Stomach (tissue), 9 donors: ENCODE measurements around the gene RASGRP2. TPM values are rescaled to one million over a fixed set of nuclear protein-coding genes. Genes with fewer than 3 reads are reported as not detected.
"Not testable (repeated sequence)": the region's sequence is repeated elsewhere in the genome, so short reads cannot be mapped to it uniquely, and the experiment has no call there.

Experiments
- DNase-seq, 2 donors: peaks; one replicate each; pipeline versions ENCODE4 v3.0.0 to v3.0.0-alpha.2; 2013 to 2019
- H3K27ac ChIP-seq, 5 donors: fragments of 200-600 bp in 4 of 5; sonication (generic) in 4 of 5; one replicate each; pipeline ENCODE4 v1.5.1; 2013 to 2019; ENCODE audit warnings: mild to moderate bottlenecking in 1 of 5, moderate library complexity in 1 of 5
- H3K27me3 ChIP-seq, 3 donors: fragments of 200-600 bp; sonication (generic); one replicate each; pipeline ENCODE4 v1.5.1; 2017 to 2019; ENCODE audit warnings: mixed run types in 1 of 3
- H3K36me3 ChIP-seq, 4 donors: fragments of 200-600 bp; sonication (generic); 1 replicate in 3 of 4; 2 replicates in 1 of 4; pipeline ENCODE4 v1.5.1; 2016 to 2019
- H3K4me1 ChIP-seq, 4 donors: fragments of 200-600 bp; sonication (generic); one replicate each; pipeline ENCODE4 v1.5.1; 2016 to 2019
- H3K4me3 ChIP-seq, 4 donors: fragments of 200-600 bp; sonication (generic) in 3 of 4; one replicate each; pipeline ENCODE4 v1.5.1; 2016 to 2019; ENCODE audit warnings: mild to moderate bottlenecking in 1 of 4
- H3K9me3 ChIP-seq, 4 donors: fragments of 200-600 bp; sonication (generic); one replicate each; pipeline ENCODE4 v1.5.1; 2016 to 2019
- EP300 ChIP-seq: sonication (generic); formaldehyde crosslinking; IDR thresholded peaks from one replicate; pipeline ENCODE4 v1.6.1; 2017; ENCODE audit warnings: antibody characterized with exemption
- POLR2A ChIP-seq, 4 donors: fragments of 450-650 bp; IDR thresholded peaks; one replicate each; pipeline ENCODE4 v1.6.1; 2016; ENCODE audit warnings: antibody characterized with exemption in 4 of 4, control low read depth in 2 of 4, mild to moderate bottlenecking in 1 of 4, moderate library complexity in 1 of 4
- POLR2AphosphoS5 ChIP-seq, 3 donors: sonication (generic); formaldehyde crosslinking; IDR thresholded peaks; one replicate each; pipeline ENCODE4 v1.6.1; 2016; ENCODE audit warnings: antibody characterized with exemption in 3 of 3
- WGBS, 5 donors: extraction: QIAGEN DNeasy Blood & Tissue Kit in 3 of 5; methylation state at CpG; one replicate each; pipeline versions ENCODE4 v1.1.5 to v1.1.7; 2013 to 2018; 5-methylcytosine and 5-hydroxymethylcytosine counted together
- intact Hi-C: fragments of 100-400 bp; cut with DNase I; formaldehyde crosslinking; loops from one replicate; pipeline ENCODE4 v1.15.1; 2023; ENCODE audit warnings: low total_unique reads
- polyA plus RNA-seq, 3 donors: library from polyadenylated mRNA; stranded (reverse); fragments of 200-250 nt; gene quantifications; one replicate each; pipeline ENCODE4 v1.2.3, GENCODE V29; 2013
- total RNA-seq, 5 donors: library from RNA; depleted of rRNA; stranded (reverse); fragments of >200 nt; gene quantifications; one replicate each; pipeline versions ENCODE4 v1.1.0 to v1.2.3, GENCODE V29; 2014 to 2016
- TF ChIP-seq, protein P1 (sequence below), 7 experiments: fragments of 450-650 bp in 4 of 7; fragments of 200-600 bp in 3 of 7; sonication (generic) in 3 of 7; IDR thresholded peaks; one replicate each; pipeline ENCODE4 v1.5.1; 2016 to 2019; ENCODE audit warnings: antibody characterized with exemption in 7 of 7, control low read depth in 2 of 7, mild to moderate bottlenecking in 1 of 7
- donor health status: healthy with polysubstance abuse.
- donor health status: Bipolar disorder and iron deficiency.
- donor health status: healthy.

Gene RASGRP2
- total and polyA plus RNA-seq, 8 donors: 5.3 to 60.8 (median 11.3) TPM

DNA sequence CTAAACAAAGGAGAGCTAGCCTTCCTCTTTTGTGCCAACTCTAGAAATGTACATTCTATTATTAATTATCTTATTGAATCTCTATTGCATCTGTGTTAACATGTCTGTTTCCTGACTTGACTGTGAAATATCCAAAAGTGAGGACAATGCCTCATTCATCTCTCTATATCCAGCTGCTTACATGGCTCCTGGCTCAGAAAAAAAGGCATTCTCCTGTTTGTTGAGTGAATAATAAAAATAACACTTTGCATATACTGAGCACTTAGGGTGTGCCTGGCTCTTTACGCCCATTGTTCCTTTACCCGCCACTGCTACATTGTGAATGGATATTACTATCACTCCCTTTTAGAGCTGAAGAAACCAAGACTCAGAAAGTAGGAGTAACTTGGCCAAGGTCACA lies 40.9 kb downstream of the RASGRP2 start:
- WGBS, 5 donors: 91 to 96% (median 95%) methylated on average over 2 of the region's 2 CpGs
- Histone ChIP-seq H3K36me3 (no peaks in the 10 kb centered on the region), H3K27ac (no peak overlapping the region), H3K9me3 (no peaks in the 10 kb centered on the region), H3K4me3 (no peak overlapping the region), H3K4me1 (no peaks in the 10 kb centered on the region), H3K27me3 (peaks cover 0 to 57% (median 12%) of the 10 kb centered on the region in 3 donors)
- TF ChIP-seq POLR2A (IDR thresholded peaks at IDR 0.05) (no peak), POLR2AphosphoS5 (IDR thresholded peaks at IDR 0.05) (no peak), EP300 (no peak)
- TF ChIP-seq, protein P1, sequence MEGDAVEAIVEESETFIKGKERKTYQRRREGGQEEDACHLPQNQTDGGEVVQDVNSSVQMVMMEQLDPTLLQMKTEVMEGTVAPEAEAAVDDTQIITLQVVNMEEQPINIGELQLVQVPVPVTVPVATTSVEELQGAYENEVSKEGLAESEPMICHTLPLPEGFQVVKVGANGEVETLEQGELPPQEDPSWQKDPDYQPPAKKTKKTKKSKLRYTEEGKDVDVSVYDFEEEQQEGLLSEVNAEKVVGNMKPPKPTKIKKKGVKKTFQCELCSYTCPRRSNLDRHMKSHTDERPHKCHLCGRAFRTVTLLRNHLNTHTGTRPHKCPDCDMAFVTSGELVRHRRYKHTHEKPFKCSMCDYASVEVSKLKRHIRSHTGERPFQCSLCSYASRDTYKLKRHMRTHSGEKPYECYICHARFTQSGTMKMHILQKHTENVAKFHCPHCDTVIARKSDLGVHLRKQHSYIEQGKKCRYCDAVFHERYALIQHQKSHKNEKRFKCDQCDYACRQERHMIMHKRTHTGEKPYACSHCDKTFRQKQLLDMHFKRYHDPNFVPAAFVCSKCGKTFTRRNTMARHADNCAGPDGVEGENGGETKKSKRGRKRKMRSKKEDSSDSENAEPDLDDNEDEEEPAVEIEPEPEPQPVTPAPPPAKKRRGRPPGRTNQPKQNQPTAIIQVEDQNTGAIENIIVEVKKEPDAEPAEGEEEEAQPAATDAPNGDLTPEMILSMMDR (IDR thresholded peaks at IDR 0.05): no peak
- DNase-seq: no peak
- intact Hi-C loops: no loop called here

DNA sequence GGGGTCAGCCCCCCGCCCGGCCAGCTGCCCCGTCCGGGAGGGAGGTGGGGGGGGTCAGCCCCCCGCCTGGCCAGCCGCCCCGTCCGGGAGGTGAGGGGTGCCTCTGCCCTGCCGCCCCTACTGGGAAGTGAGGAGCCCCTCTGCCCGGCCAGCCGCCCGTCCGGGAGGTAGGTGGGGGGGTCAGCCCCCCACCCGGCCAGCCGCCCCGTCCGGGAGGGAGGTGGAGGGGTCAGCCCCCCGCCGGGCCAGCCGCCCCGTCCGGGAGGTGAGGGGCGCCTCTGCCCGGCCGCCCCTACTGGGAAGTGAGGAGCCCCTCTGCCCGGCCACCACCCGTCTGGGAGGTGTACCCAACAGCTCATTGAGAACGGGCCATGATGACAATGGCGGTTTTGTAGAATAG lies 42.0 kb downstream of the RASGRP2 start:
- peaks cover 0 to 46% (median 6%) of the 10 kb centered on the region in 3 donors for H3K27me3 ChIP-seq
- intact Hi-C loops, H3K4me3 ChIP-seq, H3K4me1 ChIP-seq, H3K27ac ChIP-seq, H3K36me3 ChIP-seq, DNase-seq, H3K9me3 ChIP-seq: not testable (repeated sequence)
- 88 to 97% (median 90%) methylated on average over 6 to 28 of the region's 29 CpGs; no CpG with 5 or more reads in 1 of the 5 donors for WGBS, 5 donors

DNA sequence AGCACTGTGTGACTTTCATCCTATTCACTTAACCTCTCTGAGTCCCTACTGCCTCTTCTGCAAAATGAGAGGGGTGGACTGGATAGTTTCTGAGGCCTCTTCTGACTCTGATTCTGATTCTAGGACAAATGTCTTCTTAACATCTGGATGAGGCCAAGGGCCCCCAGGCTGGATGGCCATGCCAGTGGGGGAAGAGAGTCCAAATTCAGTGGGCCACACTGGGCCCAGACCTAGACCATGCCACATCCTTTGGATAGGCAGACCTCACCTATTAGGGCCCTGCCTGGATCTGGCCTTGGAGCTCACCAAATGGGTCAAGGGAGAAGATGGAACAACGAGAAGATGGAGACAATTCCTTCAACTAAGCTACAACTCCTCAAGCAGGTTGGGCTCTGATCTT lies 45.5 kb downstream of the RASGRP2 start:
- Histone ChIP-seq H3K27ac (no peak overlapping the region), H3K4me3 (no peak overlapping the region), H3K4me1 (no peaks in the 10 kb centered on the region), H3K36me3 (no peaks in the 10 kb centered on the region), H3K27me3 (peaks cover 0 to 42% (median 9%) of the 10 kb centered on the region in 3 donors), H3K9me3 (no peaks in the 10 kb centered on the region)
- 54 to 82% (median 70%) methylated on average over 1 of the region's 1 CpG for WGBS, 5 donors
- no peak for DNase-seq
- TF ChIP-seq POLR2AphosphoS5 (IDR thresholded peaks at IDR 0.05): no peak
- TF ChIP-seq POLR2A (IDR thresholded peaks at IDR 0.05): no peak
- TF ChIP-seq, protein P1 (IDR thresholded peaks at IDR 0.05): no peak
- no peak for TF ChIP-seq EP300
- intact Hi-C loops: no loop called here

DNA sequence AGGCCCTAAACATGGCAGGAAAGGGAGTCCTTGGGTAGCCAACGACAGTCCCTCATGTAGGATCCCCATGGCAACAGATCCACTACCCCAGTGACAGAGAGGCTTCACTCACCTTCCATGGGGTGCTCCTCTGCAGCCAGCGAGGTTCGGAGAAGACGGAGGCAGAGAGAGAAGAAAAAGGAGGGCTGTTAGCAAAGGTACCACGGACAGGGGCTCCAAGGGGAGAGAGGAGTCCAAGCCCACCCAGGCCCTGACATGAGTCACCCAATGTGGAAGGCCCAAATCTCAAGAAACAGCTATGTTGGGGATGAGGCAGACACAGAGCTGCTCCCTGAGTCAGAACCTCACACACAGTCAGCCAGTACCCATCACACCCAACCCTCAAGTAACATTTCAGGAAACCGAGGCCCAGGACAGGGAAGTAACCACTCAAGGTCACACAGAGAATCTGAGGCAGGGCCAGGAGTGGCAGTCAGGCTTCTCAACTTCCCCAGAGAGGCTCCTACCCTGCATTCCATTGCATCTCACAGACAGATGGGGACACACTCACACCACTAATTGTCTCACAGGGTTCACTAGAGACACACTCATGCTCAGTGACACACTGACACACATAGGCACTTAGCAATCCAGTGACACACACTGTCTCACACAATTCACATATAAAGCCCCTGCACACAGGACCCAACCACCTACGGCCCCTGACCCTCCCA lies 46.1 kb downstream of the RASGRP2 start:
- Histone ChIP-seq H3K27me3 (peaks cover 0 to 43% (median 14%) of the 10 kb centered on the region in 3 donors), H3K9me3 (no peaks in the 10 kb centered on the region), H3K27ac (no peak overlapping the region), H3K4me3 (no peak overlapping the region), H3K36me3 (no peaks in the 10 kb centered on the region), H3K4me1 (no peaks in the 10 kb centered on the region)
- TF ChIP-seq POLR2AphosphoS5 (IDR thresholded peaks at IDR 0.05) (no peak), EP300 (no peak), POLR2A (IDR thresholded peaks at IDR 0.05) (no peak)
- TF ChIP-seq, protein P1 (IDR thresholded peaks at IDR 0.05): no peak
- DNase-seq: no peak
- intact Hi-C loops: no loop called here
- WGBS, 5 donors: 69 to 78% (median 73%) methylated on average over 7 of the region's 7 CpGs

DNA sequence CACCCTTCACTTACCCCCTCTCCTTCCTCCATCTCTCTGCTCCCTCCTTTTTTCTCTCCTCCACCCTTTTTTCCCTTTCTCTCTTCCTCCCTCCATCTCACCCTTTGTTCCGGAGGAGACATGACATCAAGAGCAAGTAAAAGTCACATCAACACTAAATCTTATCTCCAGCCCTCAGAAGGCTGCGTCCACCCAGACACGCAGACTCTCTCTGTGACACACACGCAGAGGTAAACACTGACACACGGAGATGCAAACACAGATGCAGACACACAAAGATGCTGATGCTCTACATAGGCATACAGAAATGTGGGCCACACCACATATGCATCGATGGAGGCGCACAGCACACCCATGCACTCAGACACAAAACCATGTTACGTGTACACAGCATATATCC lies 47.9 kb downstream of the RASGRP2 start:
- H3K9me3 ChIP-seq: no peaks in the 10 kb centered on the region
- 65 to 84% (median 67%) methylated on average over 8 of the region's 8 CpGs for WGBS, 5 donors
- TF ChIP-seq POLR2A (IDR thresholded peaks at IDR 0.05) (no peak), EP300 (no peak), POLR2AphosphoS5 (IDR thresholded peaks at IDR 0.05) (no peak)
- TF ChIP-seq, protein P1 (IDR thresholded peaks at IDR 0.05): no peak
- no peaks in the 10 kb centered on the region for H3K4me1 ChIP-seq
- DNase-seq: no peak
- H3K27ac ChIP-seq: no peak overlapping the region
- no peak overlapping the region for H3K4me3 ChIP-seq
- peaks cover 0 to 47% (median 18%) of the 10 kb centered on the region in 3 donors for H3K27me3 ChIP-seq
- intact Hi-C loops: no loop called here
- H3K36me3 ChIP-seq: no peaks in the 10 kb centered on the region
